Ovary (tissue), 1 donor: ENCODE results near the gene ARHGAP8.

Experiments used
- EP300 ChIP-seq: sonication (generic); formaldehyde crosslinking; IDR thresholded peaks from one replicate; pipeline ENCODE4 v1.6.1; 2017; ENCODE audit warnings: antibody characterized with exemption
- POLR2A ChIP-seq: fragments of 450-650 bp; IDR thresholded peaks from one replicate; pipeline ENCODE4 v1.6.1; 2017; ENCODE audit warnings: antibody characterized with exemption, mild to moderate bottlenecking, moderate library complexity

GRCh38 chr22:44819966-44820631, 67.7 kb downstream of the ARHGAP8 start:
- no peak for TF ChIP-seq POLR2A
- no peak for TF ChIP-seq EP300
